ENCODE results near the gene PHETA1. TPM values are rescaled to one million over a fixed set of nuclear protein-coding genes. Genes with fewer than 3 reads are reported as not detected.

PHETA1 gene
- total RNA-seq, 4 donors from 2014 or later, result 8.7 to 16.7 (median 14.5) TPM

- in situ Hi-C loops (cut with MboI; ENCODE audit: low sequenced_read_pairs in 4 of 4) (no loop called here), intact Hi-C loops (cut with DNase I; ENCODE audit: low total_unique reads) (no loop called here)
- peaks cover 0 to 5% (median 0%) of the 10 kb centered on the region in 3 donors for H3K9me3 ChIP-seq
- no peaks in the 10 kb centered on the region for H3K36me3 ChIP-seq
- ATAC-seq (no peak), DNase-seq (no peak)
- TF ChIP-seq, protein P1, sequence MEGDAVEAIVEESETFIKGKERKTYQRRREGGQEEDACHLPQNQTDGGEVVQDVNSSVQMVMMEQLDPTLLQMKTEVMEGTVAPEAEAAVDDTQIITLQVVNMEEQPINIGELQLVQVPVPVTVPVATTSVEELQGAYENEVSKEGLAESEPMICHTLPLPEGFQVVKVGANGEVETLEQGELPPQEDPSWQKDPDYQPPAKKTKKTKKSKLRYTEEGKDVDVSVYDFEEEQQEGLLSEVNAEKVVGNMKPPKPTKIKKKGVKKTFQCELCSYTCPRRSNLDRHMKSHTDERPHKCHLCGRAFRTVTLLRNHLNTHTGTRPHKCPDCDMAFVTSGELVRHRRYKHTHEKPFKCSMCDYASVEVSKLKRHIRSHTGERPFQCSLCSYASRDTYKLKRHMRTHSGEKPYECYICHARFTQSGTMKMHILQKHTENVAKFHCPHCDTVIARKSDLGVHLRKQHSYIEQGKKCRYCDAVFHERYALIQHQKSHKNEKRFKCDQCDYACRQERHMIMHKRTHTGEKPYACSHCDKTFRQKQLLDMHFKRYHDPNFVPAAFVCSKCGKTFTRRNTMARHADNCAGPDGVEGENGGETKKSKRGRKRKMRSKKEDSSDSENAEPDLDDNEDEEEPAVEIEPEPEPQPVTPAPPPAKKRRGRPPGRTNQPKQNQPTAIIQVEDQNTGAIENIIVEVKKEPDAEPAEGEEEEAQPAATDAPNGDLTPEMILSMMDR (IDR thresholded peaks at IDR 0.05 in 4 of 5, conservative IDR thresholded peaks at IDR 0.05 in 1 of 5), result no peak
- no peak for TF ChIP-seq POLR2A (IDR thresholded peaks at IDR 0.05)
- peaks cover 0 to 3% (median 2%) of the 10 kb centered on the region in 3 donors for H3K27me3 ChIP-seq
- H3K4me3 ChIP-seq, result no peak overlapping the region
- no peaks in the 10 kb centered on the region for H3K4me1 ChIP-seq
- no peak overlapping the region for H3K27ac ChIP-seq
Measured at GRCh38 chr12:111353603-111354295, 15.1 kb downstream of the PHETA1 start.

- Histone ChIP-seq H3K36me3 (no peaks in the 10 kb centered on the region), H3K27me3 (peaks cover 0 to 2% (median 0%) of the 10 kb centered on the region in 3 donors), H3K4me1 (no peaks in the 10 kb centered on the region), H3K4me3 (no peak overlapping the region), H3K9me3 (peaks cover 0 to 5% (median 0%) of the 10 kb centered on the region in 3 donors), H3K27ac (no peak overlapping the region)
- ATAC-seq (no peak), DNase-seq (no peak)
- intact Hi-C loops (cut with DNase I; ENCODE audit: low total_unique reads) (no loop called here), in situ Hi-C loops (cut with MboI; ENCODE audit: low sequenced_read_pairs in 4 of 4) (no loop called here)
- TF ChIP-seq, protein P1 (IDR thresholded peaks at IDR 0.05 in 4 of 5, conservative IDR thresholded peaks at IDR 0.05 in 1 of 5), result no peak
- no peak for TF ChIP-seq POLR2A (IDR thresholded peaks at IDR 0.05)
Measured at GRCh38 chr12:111353026-111353425, 15.9 kb downstream of the PHETA1 start.

DNA sequence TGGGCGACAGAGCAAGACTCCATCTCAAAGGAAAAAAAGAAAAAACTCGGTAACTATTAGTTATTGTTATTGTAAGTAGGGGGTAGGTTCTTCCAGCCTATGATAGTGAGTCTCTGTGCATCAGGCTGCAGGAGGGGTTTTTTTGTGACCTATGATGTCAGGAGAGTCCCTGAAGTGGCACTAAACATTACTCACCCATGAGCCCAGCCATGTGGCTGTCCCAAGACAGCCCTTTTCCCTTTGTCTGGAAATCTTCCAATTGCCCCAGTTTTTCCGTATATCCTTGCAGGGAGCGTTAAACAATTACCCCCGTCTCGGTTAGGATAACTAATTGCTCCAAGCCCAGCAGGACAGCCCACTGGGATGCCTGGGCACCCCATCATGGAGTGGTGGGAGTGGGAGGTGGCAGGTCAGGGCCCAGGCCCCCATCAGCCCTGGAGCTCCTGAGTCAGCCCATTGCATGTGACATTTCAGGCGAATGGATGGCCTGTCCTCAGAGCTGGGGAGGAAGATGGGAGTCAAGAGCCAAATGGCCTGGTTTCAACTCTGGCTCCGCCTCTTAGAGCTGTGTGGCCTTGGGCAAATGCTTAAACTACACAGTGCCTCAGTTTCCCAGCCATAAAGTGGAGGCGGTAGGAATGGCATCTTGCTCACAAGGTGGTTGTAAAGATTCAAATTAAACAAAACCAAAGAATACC lies 16.4 kb downstream of the PHETA1 start:
- Histone ChIP-seq H3K4me3 (no peak overlapping the region), H3K27ac (no peak overlapping the region), H3K27me3 (no peaks in the 10 kb centered on the region), H3K36me3 (no peaks in the 10 kb centered on the region), H3K4me1 (no peaks in the 10 kb centered on the region), H3K9me3 (peaks cover 0 to 5% (median 0%) of the 10 kb centered on the region in 3 donors)
- intact Hi-C loops (cut with DNase I; ENCODE audit: low total_unique reads) (no loop called here), in situ Hi-C loops (cut with MboI; ENCODE audit: low sequenced_read_pairs in 4 of 4) (no loop called here)
- ATAC-seq (no peak), DNase-seq (no peak)
- TF ChIP-seq, protein P1 (IDR thresholded peaks at IDR 0.05 in 4 of 5, conservative IDR thresholded peaks at IDR 0.05 in 1 of 5), result no peak
- no peak for TF ChIP-seq POLR2A (IDR thresholded peaks at IDR 0.05)

DNA sequence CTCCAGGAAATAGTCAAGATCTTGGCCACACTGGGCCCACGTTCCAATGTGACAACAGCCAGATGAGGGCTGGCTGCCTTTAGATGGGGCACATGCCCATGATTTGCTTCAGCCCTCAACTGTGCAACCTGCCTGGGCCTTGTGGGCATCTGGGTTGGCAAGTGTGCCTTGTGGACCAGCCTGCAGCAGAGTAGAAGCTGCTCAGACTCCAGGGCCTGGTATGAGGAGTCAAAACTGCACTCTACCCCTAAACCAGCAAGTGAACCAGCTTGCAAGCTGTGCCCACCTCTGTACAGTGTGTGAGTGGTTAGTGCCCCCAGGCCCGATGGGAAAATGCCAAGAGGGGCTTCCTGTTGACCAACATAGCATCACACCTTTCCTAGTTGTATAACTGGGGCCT lies 17.9 kb downstream of the PHETA1 start:
- H3K4me1 ChIP-seq, result no peaks in the 10 kb centered on the region
- DNase-seq (no peak), ATAC-seq (no peak)
- H3K36me3 ChIP-seq, result no peaks in the 10 kb centered on the region
- H3K9me3 ChIP-seq, result peaks cover 0 to 5% (median 0%) of the 10 kb centered on the region in 3 donors
- H3K27ac ChIP-seq, result no peak overlapping the region
- H3K4me3 ChIP-seq, result no peak overlapping the region
- TF ChIP-seq POLR2A (IDR thresholded peaks at IDR 0.05), result no peak
- TF ChIP-seq, protein P1 (IDR thresholded peaks at IDR 0.05 in 4 of 5, conservative IDR thresholded peaks at IDR 0.05 in 1 of 5), result no peak
- H3K27me3 ChIP-seq, result no peaks in the 10 kb centered on the region
- intact Hi-C loops (cut with DNase I; ENCODE audit: low total_unique reads) (no loop called here), in situ Hi-C loops (cut with MboI; ENCODE audit: low sequenced_read_pairs in 4 of 4) (no loop called here)

Measured in gastrocnemius medialis (tissue), 4 donors.